GM19035 (cell line): Measurements from ENCODE around the gene CCDC171.

Experiments
- ATAC-seq: cut with Tn5 transposase; IDR thresholded peaks from one replicate; pipeline ENCODE4 v1.9.1; 2021; ENCODE audit not compliant: unreplicated experiment

Gene CCDC171

DNA sequence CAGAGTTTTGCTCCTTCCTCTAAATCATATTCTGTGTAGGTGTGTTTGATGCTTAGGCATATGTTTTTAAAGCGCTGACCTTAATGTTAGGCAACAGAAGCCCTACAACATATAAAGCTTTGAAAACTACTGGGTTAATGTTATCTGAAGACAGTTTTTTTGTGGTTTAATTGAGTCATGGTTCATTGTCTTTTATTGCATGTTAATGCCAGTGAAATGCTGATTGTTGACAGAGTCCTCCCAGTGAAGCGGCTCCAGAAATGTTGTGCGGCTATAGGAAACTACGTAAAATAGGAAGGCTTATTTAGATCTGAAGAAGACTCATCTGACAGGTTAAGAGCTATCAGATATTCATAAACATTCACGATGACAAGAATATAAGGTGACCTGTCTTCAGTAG lies 424.6 kb downstream of the CCDC171 start:
- no peak for ATAC-seq

DNA sequence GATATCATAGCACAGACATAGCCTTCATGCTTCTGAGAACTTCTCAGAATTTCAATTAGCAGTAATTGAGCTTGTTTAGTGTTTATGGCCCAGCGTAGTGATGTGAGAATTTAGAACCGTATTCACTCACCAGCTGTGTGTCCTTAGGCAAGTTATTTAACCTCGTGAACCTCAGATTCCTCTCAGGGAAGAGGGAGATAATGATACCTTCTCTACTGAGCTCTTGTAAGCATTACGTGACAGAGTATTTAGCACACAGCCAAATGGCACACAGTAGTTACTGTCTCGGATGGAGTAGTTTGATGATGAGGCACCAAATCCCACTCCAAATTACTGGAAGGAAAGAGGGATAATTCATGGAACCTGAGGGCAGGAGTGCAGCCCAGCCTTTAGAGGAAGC lies 429.3 kb downstream of the CCDC171 start:
- no peak for ATAC-seq

DNA sequence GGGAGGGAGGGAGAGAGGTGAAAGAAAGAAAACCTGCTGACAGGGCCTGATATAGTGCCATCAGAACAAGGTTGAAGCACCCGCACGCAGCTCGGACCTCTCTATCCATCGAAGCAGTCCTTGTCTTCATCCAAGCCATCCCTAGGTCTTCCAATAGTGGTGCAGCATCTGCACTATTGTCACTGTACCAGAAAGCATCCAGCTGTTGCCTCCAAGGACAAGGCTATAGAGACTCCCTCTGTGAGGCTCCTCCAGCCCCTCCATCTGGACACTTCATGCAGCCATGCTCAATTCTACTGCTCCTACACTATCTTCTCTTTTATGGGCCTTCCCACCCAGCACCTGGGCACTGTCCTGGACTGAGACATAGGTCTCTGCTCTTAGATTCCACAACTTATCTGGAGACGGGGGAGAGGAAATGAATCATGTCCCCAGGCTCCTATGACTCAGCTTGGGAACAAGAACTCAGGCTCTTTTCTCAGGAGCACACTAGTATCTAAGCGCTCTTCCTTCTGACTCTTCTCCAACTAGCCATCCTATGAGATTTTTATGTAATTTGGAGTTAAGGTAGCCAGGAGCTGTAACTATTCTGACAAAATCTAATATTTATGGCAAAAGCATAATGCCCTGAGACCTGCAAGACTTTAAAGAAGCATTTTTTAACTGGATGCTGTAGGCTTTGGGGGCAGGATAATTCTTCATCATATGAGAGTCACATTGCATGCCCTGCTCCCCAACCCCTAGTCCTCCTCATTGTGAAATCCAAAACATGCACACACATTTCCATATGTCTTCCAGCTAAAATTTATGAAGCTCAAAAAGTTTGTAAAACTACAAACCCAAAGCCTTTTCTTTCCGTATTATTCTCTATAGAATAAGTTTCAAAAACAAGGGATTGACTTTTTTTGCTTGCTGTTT lies 446.8 kb downstream of the CCDC171 start:
- no peak for ATAC-seq

DNA sequence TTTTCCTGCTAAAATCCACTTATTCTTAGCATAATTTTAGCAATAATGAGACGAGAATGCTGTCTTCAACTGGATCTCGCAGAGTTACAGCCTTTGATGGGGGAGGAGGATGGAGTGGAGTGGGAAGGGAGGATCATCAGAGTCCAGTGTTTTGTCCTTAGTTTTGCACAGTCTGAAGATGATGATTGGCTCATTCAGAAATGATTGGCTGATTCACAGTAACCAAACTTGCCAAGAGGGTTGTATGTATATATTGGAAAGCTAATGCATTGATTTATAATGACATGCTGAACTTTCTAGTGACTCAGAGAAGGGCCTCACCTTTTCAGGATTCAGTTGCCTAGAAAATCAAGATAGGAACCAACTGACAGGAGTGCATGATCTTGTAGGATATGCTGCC lies 448.0 kb downstream of the CCDC171 start:
- no peak for ATAC-seq

DNA sequence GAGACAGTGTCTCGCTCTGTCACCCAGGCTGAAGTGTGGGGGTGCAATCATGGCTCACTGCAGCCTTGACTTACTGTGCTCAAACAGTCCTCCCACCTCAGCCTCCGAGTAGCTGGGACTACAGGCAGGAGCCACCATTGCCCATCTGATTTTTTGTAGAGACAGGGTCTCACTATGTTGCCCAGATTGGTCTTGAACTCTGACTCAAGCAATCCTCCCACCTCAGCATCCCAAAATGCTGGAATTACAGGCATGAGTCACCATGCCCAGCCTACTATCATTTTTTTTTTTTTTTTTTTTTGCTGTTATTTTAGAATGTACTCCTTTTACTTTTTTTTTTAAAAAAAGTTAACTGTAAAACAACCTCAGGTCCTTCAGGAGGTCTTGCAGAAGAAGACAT lies 449.0 kb downstream of the CCDC171 start:
- no peak for ATAC-seq

DNA sequence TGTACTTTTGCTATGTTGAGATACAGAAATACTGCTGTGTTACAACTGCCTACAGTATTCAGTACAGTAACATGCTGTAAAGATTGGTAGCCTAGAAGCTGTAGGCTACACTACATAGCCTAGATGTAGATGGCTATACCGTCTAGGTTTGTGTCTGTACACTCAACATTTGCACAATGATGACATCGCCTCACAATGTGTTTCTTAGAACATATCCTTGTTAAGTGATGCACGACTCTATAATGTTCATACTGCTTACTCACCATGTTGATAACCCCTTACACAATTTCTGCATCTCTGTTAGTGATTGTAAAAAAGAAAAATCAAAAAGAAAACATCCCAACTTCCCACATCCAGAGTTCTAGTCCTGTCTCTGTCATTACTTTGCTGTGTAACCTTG lies 450.0 kb downstream of the CCDC171 start:
- ATAC-seq: no peak

DNA sequence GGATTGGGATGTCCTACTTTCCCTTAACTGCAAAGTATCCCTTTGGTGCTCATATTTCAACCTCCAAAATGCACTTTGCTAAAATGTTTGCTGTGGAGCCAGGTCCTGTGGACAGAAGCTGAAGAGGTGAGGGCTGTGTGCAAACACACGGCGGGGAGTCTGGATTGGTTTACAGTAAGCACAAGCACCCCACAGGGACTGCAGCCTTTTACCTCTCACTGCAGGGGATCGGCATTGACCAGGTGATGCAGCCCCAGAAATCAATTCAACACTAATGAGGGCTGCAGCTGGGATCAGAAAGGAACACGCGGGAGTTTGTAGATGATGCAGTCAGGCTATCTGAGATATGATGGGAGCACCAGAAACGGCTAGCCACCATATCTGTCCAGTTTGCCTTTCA lies 450.9 kb downstream of the CCDC171 start:
- ATAC-seq: no peak

DNA sequence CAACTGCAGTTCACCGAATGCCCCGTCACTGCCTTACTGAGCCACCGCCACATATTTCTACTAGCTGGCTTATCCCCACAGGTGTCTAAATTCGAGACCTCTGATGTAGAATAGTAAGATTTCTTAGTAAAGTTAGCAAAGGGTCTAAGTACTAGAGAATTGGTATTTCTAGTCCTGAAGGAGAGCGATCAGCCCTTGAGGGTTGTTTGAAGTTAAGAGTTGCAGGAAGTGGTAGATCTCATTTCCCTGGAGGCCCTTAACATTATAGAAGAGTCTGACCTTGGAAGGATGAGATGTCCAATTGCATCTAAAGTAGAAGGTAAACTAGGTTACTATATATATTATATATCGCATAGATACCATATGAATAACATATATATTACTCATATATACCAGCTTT lies 451.8 kb downstream of the CCDC171 start:
- no peak for ATAC-seq

DNA sequence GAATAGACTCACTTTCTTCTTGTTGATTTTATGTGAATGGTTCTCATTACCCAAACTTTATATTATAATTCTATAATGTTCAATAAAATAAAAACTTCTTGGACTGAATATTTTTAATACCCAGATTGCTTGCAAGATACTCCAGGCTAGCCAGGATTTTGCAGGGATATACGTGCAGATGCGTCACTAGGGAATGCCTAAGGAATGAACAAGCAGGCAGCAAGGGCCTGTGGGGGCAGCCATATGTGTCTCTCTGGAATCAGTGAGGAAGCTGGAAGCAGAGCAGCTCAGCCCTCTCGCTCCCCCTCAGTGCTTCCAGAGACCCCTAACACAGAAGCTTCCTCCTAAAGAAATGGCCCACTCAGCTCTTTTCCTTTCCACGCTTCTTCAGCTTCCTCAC lies 457.4 kb downstream of the CCDC171 start:
- ATAC-seq: no peak

DNA sequence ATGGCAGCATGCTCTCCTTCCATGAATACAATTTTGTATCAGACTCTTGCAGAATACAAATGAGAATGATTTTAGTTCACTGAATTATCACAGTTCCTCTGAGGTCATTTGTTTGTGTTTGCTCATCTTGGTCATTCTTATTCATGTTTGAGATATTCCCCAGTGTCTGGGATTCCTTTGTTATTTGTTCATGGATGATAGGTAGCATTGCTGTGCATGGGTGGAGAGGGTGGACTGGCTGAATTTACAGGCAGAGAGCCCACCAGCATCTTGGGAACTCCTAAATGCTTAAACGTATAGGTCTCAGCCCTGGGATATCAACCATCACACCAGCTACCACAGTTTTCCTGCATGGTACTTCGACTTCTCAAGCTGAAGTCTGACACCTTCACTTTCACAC lies 459.8 kb downstream of the CCDC171 start:
- ATAC-seq: no peak

DNA sequence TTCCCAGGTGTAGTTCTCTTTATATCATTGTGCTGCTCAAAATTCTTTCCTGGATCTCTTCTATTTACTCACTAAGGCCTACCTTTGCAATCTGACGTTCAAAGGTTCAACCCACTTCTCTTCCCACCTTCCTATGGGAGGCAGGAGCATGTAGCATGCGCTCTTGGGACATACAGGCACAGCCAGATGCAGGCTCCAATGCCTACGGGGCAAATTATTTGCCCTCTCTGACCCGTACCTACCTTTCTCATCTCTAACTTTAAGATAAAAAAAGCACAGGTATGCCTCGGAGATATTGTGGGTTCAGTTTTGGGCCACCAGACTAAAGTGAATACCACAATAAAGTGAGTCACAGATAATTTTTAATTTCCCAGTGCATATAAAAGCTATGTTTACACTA lies 460.5 kb downstream of the CCDC171 start:
- no peak for ATAC-seq

DNA sequence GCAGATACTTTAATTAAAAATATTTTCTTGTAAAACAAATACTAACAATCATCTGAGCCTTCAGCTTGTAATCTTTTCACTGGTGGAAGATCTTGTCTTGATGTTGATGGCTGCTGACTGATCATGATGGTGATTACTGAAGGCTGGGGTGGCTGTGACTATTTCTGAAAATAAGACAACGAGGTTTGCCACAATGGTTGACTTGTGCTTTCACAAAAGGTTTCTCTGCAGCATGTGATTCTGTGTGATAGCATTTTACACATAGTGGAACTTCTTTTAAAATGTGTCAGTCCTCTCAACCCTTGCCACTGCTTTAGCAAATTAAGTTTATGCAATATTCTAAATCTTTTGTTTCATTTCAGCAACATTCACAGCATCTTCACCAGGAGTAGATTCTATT lies 461.0 kb downstream of the CCDC171 start:
- no peak for ATAC-seq

DNA sequence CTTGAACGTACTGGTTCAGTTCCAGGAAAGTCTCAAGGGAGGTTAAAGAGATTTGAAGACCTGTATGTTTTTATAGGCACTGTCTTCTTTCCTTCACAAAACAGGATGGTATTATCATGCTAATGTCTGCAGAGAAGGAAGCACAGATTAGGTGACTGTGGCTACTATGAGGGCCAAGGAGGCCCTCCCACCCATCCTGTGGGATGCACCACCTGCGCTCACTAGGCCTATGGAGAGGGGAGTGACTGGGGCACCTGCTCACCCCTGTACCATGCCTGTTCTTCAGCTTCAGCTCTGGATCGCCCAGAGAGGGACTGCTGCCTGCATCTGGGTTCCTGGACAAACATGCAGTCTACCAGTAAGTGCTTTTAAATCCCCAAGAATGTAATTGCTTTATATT lies 469.4 kb downstream of the CCDC171 start:
- no peak for ATAC-seq

DNA sequence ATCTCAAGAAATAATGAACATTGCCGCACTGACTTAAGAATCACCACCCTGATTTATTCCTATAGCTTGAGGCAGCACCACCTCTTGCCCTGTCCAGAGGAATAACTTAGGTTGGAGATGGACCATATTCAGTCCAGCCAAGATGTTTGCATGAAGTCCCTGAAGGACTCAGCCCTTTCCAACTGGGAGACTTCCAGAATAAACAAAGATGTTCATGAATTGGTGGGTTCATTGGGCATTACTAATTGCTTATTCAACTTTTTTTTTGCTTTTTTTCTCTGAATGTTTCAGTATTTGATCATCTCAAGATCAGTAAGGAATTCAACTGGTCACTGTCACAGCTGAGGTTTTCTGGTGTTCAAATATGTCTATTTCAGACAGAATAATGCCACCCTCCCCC lies 470.6 kb downstream of the CCDC171 start:
- no peak for ATAC-seq
